Endodermal cell (in vitro differentiated cells): Measurements from ENCODE around the gene ZRANB3. TPM values are rescaled to one million over a fixed set of nuclear protein-coding genes. Genes with fewer than 3 reads are reported as not detected.

Experiments
- DNase-seq: peaks from one replicate; pipeline ENCODE4 v3.0.0-alpha.2; 2017
- H3K27ac ChIP-seq: 2 replicates; pipeline ENCODE4 v1.5.1; 2013; ENCODE audit warnings: mild to moderate bottlenecking, low read depth, low read length, moderate library complexity
- H3K27me3 ChIP-seq: 2 replicates; pipeline ENCODE4 v1.6.1; 2013; ENCODE audit warnings: mild to moderate bottlenecking, low read length, moderate library complexity; ENCODE audit not compliant: insufficient read depth, control insufficient read depth, poor library complexity, severe bottlenecking
- H3K36me3 ChIP-seq: 2 replicates; pipeline ENCODE4 v1.7.0; 2013; ENCODE audit warnings: mild to moderate bottlenecking, low read length, moderate library complexity; ENCODE audit not compliant: control insufficient read depth, insufficient read depth
- H3K4me1 ChIP-seq: one replicate; pipeline ENCODE4 v1.7.0; 2013; ENCODE audit warnings: low read length; ENCODE audit not compliant: control insufficient read depth, insufficient read depth
- H3K4me3 ChIP-seq: 2 replicates; pipeline ENCODE4 v1.5.1; 2013; ENCODE audit warnings: mild to moderate bottlenecking, low read length, moderate library complexity
- H3K9ac ChIP-seq: 2 replicates; pipeline ENCODE4 v1.6.1; 2013; ENCODE audit warnings: mild to moderate bottlenecking, low read length, moderate library complexity; ENCODE audit not compliant: poor library complexity, severe bottlenecking; ENCODE audit errors: extremely low read depth
- H3K9me3 ChIP-seq: 2 replicates; pipeline ENCODE4 v1.6.1; 2013; ENCODE audit warnings: mild to moderate bottlenecking, low read length, moderate library complexity; ENCODE audit not compliant: control insufficient read depth
- H3K27ac Mint-ChIP-seq: 2 replicates; pipeline ENCODE4 v1.8.0; 2020; ENCODE audit warnings: mixed read lengths
- H3K27me3 Mint-ChIP-seq: 2 replicates; pipeline ENCODE4 v1.8.0; 2021; ENCODE audit warnings: mild to moderate bottlenecking, mixed read lengths; ENCODE audit not compliant: insufficient read depth
- H3K36me3 Mint-ChIP-seq: 2 replicates; pipeline ENCODE4 v1.8.0; 2020; ENCODE audit warnings: low read depth, mixed read lengths
- H3K4me1 Mint-ChIP-seq: 2 replicates; pipeline ENCODE4 v1.8.0; 2020; ENCODE audit warnings: mixed read lengths
- H3K4me3 Mint-ChIP-seq: 2 replicates; pipeline ENCODE4 v1.8.0; 2020; ENCODE audit warnings: mild to moderate bottlenecking, moderate library complexity, mixed read lengths
- H3K9me3 Mint-ChIP-seq: 2 replicates; pipeline ENCODE4 v1.8.0; 2020; ENCODE audit warnings: mild to moderate bottlenecking, mixed read lengths
- WGBS, 2 experiments: methylation state at CpG; one replicate each; pipeline versions ENCODE4 v1.1.5 to v1.1.7; 2013; ENCODE audit warnings: missing lambda C conversion rate in 2 of 2, mixed read lengths in 1 of 2; ENCODE audit not compliant: insufficient coverage in 1 of 2, insufficient read length in 1 of 2; 5-methylcytosine and 5-hydroxymethylcytosine counted together
- total RNA-seq, 2 donors: library from RNA; stranded (reverse); fragmentation: NEBNext Ultra II Directional in 1 of 2; extraction: Animal tissue kit (Norgen Biotek cat#: 25700) in 1 of 2; gene quantifications; 2 replicates in 1 of 2; 3 replicates in 1 of 2; pipeline ENCODE4 v1.2.1, GENCODE V29; 2021
- TF ChIP-seq, protein P1 (sequence below): fragments of 200-600 bp; sonication (generic); conservative IDR thresholded peaks from 2 replicates; pipeline ENCODE4 v1.5.0; 2021; ENCODE audit warnings: antibody characterized with exemption, mild to moderate bottlenecking

The ZRANB3 gene
- total RNA-seq, 2 donors from 2014 or later = 17.2 to 20.7 TPM

GRCh38 chr2:135318808-135319207 lies 212.2 kb downstream of the ZRANB3 start:
- H3K36me3 ChIP-seq = no peaks in the 10 kb centered on the region
- H3K27me3 Mint-ChIP-seq = no peaks in the 10 kb centered on the region
- no peaks in the 10 kb centered on the region for H3K4me1 Mint-ChIP-seq
- no peaks in the 10 kb centered on the region for H3K9me3 ChIP-seq
- no peak overlapping the region for H3K9ac ChIP-seq
- H3K27ac ChIP-seq = no peak overlapping the region
- TF ChIP-seq, protein P1, sequence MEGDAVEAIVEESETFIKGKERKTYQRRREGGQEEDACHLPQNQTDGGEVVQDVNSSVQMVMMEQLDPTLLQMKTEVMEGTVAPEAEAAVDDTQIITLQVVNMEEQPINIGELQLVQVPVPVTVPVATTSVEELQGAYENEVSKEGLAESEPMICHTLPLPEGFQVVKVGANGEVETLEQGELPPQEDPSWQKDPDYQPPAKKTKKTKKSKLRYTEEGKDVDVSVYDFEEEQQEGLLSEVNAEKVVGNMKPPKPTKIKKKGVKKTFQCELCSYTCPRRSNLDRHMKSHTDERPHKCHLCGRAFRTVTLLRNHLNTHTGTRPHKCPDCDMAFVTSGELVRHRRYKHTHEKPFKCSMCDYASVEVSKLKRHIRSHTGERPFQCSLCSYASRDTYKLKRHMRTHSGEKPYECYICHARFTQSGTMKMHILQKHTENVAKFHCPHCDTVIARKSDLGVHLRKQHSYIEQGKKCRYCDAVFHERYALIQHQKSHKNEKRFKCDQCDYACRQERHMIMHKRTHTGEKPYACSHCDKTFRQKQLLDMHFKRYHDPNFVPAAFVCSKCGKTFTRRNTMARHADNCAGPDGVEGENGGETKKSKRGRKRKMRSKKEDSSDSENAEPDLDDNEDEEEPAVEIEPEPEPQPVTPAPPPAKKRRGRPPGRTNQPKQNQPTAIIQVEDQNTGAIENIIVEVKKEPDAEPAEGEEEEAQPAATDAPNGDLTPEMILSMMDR = no peak
- DNase-seq = no peak
- H3K9me3 Mint-ChIP-seq = no peaks in the 10 kb centered on the region
- H3K27ac Mint-ChIP-seq = no peak overlapping the region
- 93% methylated on average over 1 of the region's 2 CpGs; no CpG with 5 or more reads in 1 of the 2 experiments for WGBS, 2 experiments
- H3K36me3 Mint-ChIP-seq = no peaks in the 10 kb centered on the region
- no peaks in the 10 kb centered on the region for H3K27me3 ChIP-seq
- H3K4me3 ChIP-seq = no peak overlapping the region
- H3K4me3 Mint-ChIP-seq = no peak overlapping the region
- H3K4me1 ChIP-seq = no peaks in the 10 kb centered on the region

- H3K27me3 ChIP-seq = no peaks in the 10 kb centered on the region
- no peaks in the 10 kb centered on the region for H3K4me1 ChIP-seq
- 83 to 100% methylated on average over 1 of the region's 1 CpG for WGBS, 2 experiments
- H3K4me3 ChIP-seq = no peak overlapping the region
- H3K9ac ChIP-seq = no peak overlapping the region
- TF ChIP-seq, protein P1 = no peak
- no peaks in the 10 kb centered on the region for H3K9me3 ChIP-seq
- no peak for DNase-seq
- Mint-ChIP-seq H3K36me3 (no peaks in the 10 kb centered on the region), H3K4me3 (no peak overlapping the region), H3K27ac (no peak overlapping the region), H3K9me3 (no peaks in the 10 kb centered on the region), H3K27me3 (no peaks in the 10 kb centered on the region), H3K4me1 (no peaks in the 10 kb centered on the region)
- no peak overlapping the region for H3K27ac ChIP-seq
- no peaks in the 10 kb centered on the region for H3K36me3 ChIP-seq
These were observed 213.6 kb downstream of the ZRANB3 start for GRCh38 chr2:135317375-135317774.

- H3K4me3 ChIP-seq = no peak overlapping the region
- no peaks in the 10 kb centered on the region for H3K27me3 Mint-ChIP-seq
- no peak overlapping the region for H3K27ac ChIP-seq
- 96 to 100% methylated on average over 2 of the region's 2 CpGs for WGBS, 2 experiments
- peaks cover 6% of the 10 kb centered on the region for H3K36me3 Mint-ChIP-seq
- no peaks in the 10 kb centered on the region for H3K36me3 ChIP-seq
- TF ChIP-seq, protein P1 = no peak
- H3K4me1 Mint-ChIP-seq = no peaks in the 10 kb centered on the region
- no peak overlapping the region for H3K9ac ChIP-seq
- H3K27me3 ChIP-seq = no peaks in the 10 kb centered on the region
- H3K27ac Mint-ChIP-seq = no peak overlapping the region
- no peaks in the 10 kb centered on the region for H3K9me3 Mint-ChIP-seq
- DNase-seq = no peak
- no peaks in the 10 kb centered on the region for H3K9me3 ChIP-seq
- H3K4me1 ChIP-seq = no peaks in the 10 kb centered on the region
- no peak overlapping the region for H3K4me3 Mint-ChIP-seq
These were observed 219.1 kb downstream of the ZRANB3 start for GRCh38 chr2:135311962-135312361.
